Esophagus (tissue), 2 donors: ENCODE measurements around the gene ALDH18A1. TPM values are rescaled to one million over a fixed set of nuclear protein-coding genes. Genes with fewer than 3 reads are reported as not detected.

Experiments used
- H3K27ac ChIP-seq, 2 donors: one replicate each; pipeline ENCODE4 v1.5.1; 2013; ENCODE audit warnings: low read depth in 2 of 2, mild to moderate bottlenecking in 2 of 2, inconsistent platforms in 1 of 2, low read length in 1 of 2, moderate library complexity in 1 of 2
- H3K27me3 ChIP-seq, 2 donors: one replicate each; pipeline ENCODE4 v1.6.1; 2013; ENCODE audit warnings: low read length in 2 of 2, control low read depth in 1 of 2, mild to moderate bottlenecking in 1 of 2; ENCODE audit not compliant: insufficient read depth in 2 of 2, control insufficient read depth in 1 of 2
- H3K36me3 ChIP-seq, 2 donors: one replicate each; pipeline ENCODE4 v1.6.1; 2013; ENCODE audit warnings: low read length in 1 of 2; ENCODE audit not compliant: control insufficient read depth in 2 of 2, insufficient read depth in 2 of 2
- H3K4me1 ChIP-seq, 2 donors: one replicate each; pipeline ENCODE4 v1.6.1; 2013; ENCODE audit warnings: low read length in 1 of 2; ENCODE audit not compliant: control insufficient read depth in 2 of 2, insufficient read depth in 2 of 2
- H3K4me3 ChIP-seq, 2 donors: one replicate each; pipeline ENCODE4 v1.5.1; 2013; ENCODE audit warnings: low read length in 2 of 2, mild to moderate bottlenecking in 2 of 2, low read depth in 1 of 2, moderate library complexity in 1 of 2
- H3K9me3 ChIP-seq, 2 donors: one replicate each; pipeline ENCODE4 v1.6.1; 2013; ENCODE audit warnings: mild to moderate bottlenecking in 2 of 2, low read depth in 1 of 2, low read length in 1 of 2, moderate library complexity in 1 of 2; ENCODE audit not compliant: control insufficient read depth in 2 of 2, insufficient read depth in 1 of 2
- WGBS, 2 donors: extraction: QIAGEN DNeasy Blood & Tissue Kit; methylation state at CpG; one replicate each; pipeline ENCODE4 v1.1.7; 2013; 5-methylcytosine and 5-hydroxymethylcytosine counted together
- polyA plus RNA-seq, 2 donors: library from polyadenylated mRNA; stranded (reverse); fragments of 200-250 nt; gene quantifications; one replicate each; pipeline ENCODE4 v1.2.3, GENCODE V29; 2013
- donor health status: healthy with polysubstance abuse.
- donor health status: Bipolar disorder and iron deficiency.

Gene ALDH18A1
- polyA plus RNA-seq, result 10 to 100 TPM; 15.7 to 18.5 TPM

DNA sequence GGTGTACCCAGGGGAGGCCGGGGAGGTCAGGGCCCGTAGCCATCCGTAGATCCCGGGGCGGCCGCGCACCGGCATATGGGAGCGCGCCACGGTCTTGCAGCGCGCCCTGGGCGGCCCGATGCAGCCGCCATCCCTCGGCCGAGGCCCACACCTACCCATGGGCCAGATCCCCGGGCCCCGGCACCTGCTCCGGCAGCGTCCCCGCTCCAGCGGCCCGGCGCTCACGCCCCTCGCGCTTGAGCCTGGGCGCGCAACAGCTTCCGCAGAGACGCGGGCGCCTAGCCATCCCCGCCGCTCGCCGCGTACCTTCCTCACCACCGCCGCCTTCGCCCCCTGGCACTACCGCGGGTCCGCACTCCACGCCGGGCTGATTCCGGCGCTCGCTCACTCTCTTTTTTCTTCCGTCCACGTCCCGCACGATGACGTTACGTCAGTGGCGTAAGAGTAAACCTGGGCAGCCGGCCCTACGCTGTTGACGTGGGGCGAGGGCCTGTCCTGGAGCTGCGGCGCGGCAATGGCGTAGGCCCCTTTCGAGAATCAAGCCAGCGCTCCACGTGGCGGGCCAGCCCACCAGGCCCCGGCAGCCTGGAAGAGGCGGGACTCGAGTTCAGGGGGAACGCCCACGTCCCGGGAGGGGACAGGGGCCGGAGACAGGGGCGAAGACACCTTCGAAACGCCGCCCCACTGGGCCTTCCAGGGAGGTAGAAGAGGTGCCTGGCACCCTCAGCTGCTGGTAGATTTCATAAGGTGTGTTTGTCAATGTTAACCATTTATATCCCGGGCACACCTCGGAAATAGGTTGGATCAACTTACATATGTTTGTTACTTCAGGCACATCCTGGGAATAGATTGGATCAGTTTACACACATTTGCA lies at the start of gene ALDH18A1:
TSS of gene ALDH18A1 (minus strand) at position 421 of the 874 bp plus-strand sequence. CDS start 3,334 bp downstream, outside the sequence.
- H3K36me3 ChIP-seq, result peaks cover 0 to under 1% of the 10 kb centered on the region in 2 donors
- WGBS, 2 donors, result 0% methylated on average over 64 to 83 of the region's 83 CpGs
- no peaks in the 10 kb centered on the region for H3K27me3 ChIP-seq
- peak within 1 kb of the TSS in 1 of 2 donors; percentile 37 for H3K27ac ChIP-seq
- peak within 1 kb of the TSS; percentile 77 to 82 for H3K4me3 ChIP-seq
- no peaks in the 10 kb centered on the region for H3K9me3 ChIP-seq
- no peaks in the 10 kb centered on the region for H3K4me1 ChIP-seq

DNA sequence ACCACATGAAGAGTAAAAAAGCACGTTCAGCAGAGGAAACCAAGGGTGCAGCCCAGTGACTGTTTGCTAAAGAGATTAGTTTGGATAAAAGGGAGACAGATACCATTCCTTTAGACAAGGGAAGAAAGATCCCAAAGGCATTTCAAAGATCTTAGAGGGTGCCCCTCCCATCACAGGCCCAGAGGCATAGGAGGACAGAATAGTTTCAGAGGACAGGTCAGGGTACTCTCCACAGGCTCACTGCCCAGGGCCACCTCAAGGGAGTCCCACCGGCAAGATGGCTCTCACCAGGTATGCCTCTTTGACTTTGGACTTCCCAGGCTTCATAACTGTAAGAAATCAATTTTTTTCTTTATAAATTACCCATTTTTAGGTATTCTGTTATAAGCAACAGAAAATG lies 41.9 kb upstream of the ALDH18A1 start:
- Histone ChIP-seq H3K27ac (no peak overlapping the region), H3K27me3 (no peaks in the 10 kb centered on the region), H3K36me3 (no peaks in the 10 kb centered on the region), H3K4me1 (no peaks in the 10 kb centered on the region), H3K9me3 (no peaks in the 10 kb centered on the region), H3K4me3 (no peak overlapping the region)
- WGBS, 2 donors, result 47 to 50% methylated on average over 2 of the region's 2 CpGs

DNA sequence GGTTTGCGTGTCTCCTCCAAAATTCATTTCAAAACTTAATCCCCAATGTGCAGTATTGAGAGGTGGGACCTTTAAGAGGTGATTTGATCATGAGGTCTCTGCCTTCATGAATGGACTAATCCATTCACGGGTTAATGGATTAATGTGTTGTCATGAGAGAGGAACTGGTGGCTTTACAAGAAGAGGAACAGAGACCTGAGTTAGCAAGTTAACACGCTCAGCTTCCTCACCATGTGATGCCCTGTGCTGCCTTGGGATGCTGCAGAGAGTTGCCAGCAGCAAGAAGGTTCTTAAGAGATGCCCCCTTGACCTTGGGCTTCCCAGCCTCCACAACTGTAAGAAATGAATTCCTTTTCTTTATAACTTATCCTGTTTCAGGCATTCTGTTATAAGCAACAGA lies 40.9 kb upstream of the ALDH18A1 start:
- H3K27ac ChIP-seq, result no peak overlapping the region
- WGBS, 2 donors, result 66 to 75% methylated on average over 3 of the region's 3 CpGs

DNA sequence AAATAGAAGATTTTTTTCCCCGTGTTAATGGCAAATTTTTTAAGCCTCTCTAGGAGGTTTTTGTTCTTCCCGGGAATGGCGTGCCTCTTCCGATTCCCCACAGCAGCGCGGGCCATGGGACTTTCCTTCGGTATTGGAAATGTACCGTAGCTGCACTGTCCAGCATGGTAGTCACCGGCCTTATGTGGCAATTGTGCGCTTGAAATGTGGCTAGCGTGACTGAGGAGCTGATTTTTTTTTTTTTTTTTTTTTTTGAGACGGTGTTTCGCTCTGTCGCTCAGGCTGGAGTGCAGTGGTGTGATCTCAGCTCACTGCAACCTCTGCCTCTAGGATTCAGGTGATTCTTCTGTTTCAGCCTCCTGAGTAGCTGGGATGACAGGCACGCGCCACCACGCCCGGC lies 38.2 kb upstream of the ALDH18A1 start:
- peaks cover 0 to 3% of the 10 kb centered on the region in 2 donors for H3K36me3 ChIP-seq
- H3K9me3 ChIP-seq, result no peaks in the 10 kb centered on the region
- no peaks in the 10 kb centered on the region for H3K27me3 ChIP-seq
- no peak overlapping the region for H3K4me3 ChIP-seq
- H3K27ac ChIP-seq, result no peak overlapping the region
- WGBS, 2 donors, result 94 to 97% methylated on average over 18 of the region's 18 CpGs
- no peaks in the 10 kb centered on the region for H3K4me1 ChIP-seq

More for the DNA sequence above, 40.9 kb upstream of the ALDH18A1 start:
- H3K9me3 ChIP-seq, result no peaks in the 10 kb centered on the region
- H3K36me3 ChIP-seq, result no peaks in the 10 kb centered on the region
- H3K27me3 ChIP-seq, result no peaks in the 10 kb centered on the region
- H3K4me3 ChIP-seq, result no peak overlapping the region
- no peaks in the 10 kb centered on the region for H3K4me1 ChIP-seq

DNA sequence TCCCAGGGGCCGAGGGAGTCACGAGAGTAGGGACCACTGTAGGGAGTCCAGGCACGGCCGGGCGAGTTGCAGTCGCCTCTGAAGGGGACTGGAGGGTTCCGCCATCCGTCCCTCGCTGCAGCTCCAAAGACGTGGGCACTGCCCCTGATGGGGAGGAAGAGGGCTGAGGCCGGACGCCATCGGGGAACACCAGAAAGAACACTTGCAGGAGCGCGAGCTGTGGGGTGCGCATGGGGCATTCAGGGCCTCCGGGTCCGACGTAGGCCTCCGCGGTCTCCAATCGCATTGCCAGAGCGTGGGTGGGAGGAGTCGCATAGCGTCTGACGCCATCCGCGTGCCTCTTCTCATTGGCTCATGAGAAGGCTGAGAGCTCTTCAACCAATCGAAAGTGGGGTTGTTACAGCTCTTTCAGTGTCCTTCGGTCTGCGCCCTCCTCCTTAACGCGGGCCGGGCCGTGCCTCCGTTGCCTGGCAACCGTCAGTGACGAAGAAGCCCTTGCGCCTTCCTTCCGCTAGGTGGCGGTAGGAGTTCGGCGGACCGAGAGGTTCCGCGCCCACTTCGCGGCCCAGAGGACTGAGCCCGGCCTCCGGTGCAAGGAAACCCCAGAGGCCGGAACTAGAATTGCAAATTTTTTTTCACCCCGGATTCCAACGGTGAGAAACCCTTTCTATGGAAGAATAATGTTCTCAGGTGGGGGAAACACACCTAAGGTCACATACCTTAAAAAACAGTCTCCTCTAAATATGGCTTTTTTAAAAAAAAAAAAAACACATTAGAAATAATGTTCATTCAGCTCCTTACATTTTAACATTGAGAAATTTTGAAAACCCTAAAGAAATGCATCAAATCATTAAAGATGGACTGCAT lies 37.4 kb upstream of the ALDH18A1 start, which contains the start of gene TCTN3:
TSS of gene TCTN3 (minus strand) at position 260 of the 867 bp plus-strand sequence. CDS start at position 232, 28 bp downstream.
- Histone ChIP-seq H3K4me1 (no peaks in the 10 kb centered on the region), H3K9me3 (no peaks in the 10 kb centered on the region), H3K4me3 (peak within 1 kb of the TSS; percentile 83 to 87), H3K27ac (peak within 1 kb of the TSS; percentile 73 to 81), H3K27me3 (no peaks in the 10 kb centered on the region), H3K36me3 (peaks cover 0 to 3% of the 10 kb centered on the region in 2 donors)
- 0 to 1% methylated on average over 51 to 53 of the region's 53 CpGs for WGBS, 2 donors

DNA sequence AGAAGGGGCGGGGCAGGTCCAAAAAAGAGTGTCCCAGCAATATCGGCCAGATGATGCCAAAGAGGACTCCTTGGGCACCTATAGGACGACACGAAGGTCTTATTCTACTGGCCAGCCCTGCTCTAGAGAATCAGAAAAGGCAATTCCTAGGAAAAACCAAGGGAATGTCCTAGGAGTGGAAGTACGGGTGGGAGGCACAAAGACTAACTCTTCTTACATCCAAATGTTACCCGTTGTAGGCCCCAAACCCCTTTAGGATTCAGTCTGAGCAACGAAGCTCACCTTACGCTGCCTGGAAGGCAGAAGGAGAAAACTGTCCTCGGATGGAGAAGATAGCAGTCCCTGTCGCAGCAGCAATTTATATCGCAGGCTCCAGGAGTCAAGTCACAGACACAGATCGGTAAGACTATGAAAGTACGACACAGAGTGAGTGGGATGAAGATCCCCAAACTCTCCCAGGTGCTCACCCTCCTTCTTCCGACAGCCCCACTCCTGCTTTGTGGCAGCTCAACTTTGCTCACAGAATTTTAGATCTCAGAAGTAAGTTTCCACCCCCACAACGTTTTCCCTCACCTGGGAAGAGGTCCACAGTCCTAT lies 36.7 kb upstream of the ALDH18A1 start:
- Histone ChIP-seq H3K36me3 (peaks cover 0 to 3% of the 10 kb centered on the region in 2 donors), H3K27ac (peak overlapping the region; percentile 73 to 81), H3K4me3 (peak overlapping the region; percentile 83 to 87), H3K27me3 (no peaks in the 10 kb centered on the region), H3K4me1 (no peaks in the 10 kb centered on the region), H3K9me3 (no peaks in the 10 kb centered on the region)
- WGBS, 2 donors, result 6 to 7% methylated on average over 15 of the region's 15 CpGs

DNA sequence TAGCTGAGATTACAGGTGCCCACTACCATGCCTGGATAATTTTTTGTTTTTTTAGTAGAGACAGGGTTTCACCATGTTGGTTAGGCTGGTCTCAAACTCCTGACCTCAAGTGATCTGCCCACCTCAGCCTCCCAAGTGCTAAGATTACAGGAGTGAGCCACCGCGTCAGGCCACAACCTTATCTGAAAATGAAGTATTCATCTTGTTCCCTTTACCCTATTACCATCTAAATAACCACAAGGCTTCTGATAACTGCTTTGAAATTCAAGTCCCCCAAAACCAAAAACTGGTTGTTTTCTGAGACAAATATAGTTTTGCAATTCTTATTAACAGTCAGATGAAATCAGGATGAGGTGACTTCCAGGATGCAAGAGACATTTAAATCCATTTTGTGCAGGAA lies 34.8 kb upstream of the ALDH18A1 start:
- no peak overlapping the region for H3K27ac ChIP-seq
- H3K9me3 ChIP-seq, result no peaks in the 10 kb centered on the region
- 84 to 85% methylated on average over 2 of the region's 2 CpGs for WGBS, 2 donors
- no peak overlapping the region for H3K4me3 ChIP-seq
- no peaks in the 10 kb centered on the region for H3K27me3 ChIP-seq
- H3K36me3 ChIP-seq, result peaks cover 9% of the 10 kb centered on the region in 2 donors
- no peaks in the 10 kb centered on the region for H3K4me1 ChIP-seq

DNA sequence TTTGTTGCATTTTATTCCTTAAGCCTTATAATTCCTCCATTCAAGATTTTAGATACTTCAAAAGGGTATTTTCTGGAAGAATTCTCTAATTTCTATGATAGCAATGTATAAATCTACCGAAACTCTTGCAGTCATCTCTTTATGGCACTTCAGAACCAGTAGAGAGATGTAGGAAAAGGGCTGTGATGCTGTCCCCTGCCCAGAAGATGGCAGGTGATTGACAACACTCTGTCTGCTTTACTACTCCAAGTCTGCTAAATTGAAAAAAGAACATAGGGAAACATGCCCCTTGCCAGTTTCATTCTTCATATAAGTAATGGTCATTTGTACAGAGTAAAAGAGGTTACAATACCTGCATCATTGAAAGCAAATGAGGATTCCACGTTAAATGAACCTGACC lies 32.1 kb upstream of the ALDH18A1 start:
- Histone ChIP-seq H3K9me3 (no peaks in the 10 kb centered on the region), H3K27ac (no peak overlapping the region), H3K27me3 (no peaks in the 10 kb centered on the region), H3K4me1 (no peaks in the 10 kb centered on the region), H3K4me3 (no peak overlapping the region), H3K36me3 (peaks cover 9% of the 10 kb centered on the region in 2 donors)
- 53 to 54% methylated on average over 2 of the region's 2 CpGs for WGBS, 2 donors

DNA sequence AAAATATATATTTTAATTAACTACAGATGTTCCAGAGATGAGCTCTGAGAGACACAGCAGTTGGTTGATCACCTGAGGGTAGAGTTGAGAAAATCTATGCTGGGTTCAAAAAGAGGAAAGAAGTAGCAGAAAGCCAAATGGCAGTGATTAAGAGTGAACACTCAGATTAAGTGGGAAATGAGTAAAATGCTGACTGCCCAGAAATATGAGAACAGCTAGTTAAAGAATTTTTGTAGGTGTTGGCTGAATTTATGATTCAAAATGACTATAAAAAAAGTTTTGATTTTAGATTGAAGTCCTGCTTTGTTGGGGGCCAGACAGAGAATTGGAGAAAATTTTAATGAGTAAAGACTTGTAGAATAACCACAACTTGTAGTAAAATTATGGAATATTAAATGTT lies 27.5 kb upstream of the ALDH18A1 start:
- H3K4me3 ChIP-seq, result no peak overlapping the region
- no peaks in the 10 kb centered on the region for H3K4me1 ChIP-seq
- no peak overlapping the region for H3K27ac ChIP-seq
- no peaks in the 10 kb centered on the region for H3K27me3 ChIP-seq
- H3K9me3 ChIP-seq, result no peaks in the 10 kb centered on the region
- peaks cover 5 to 9% of the 10 kb centered on the region in 2 donors for H3K36me3 ChIP-seq
